ENCODE data around the gene SNCAIP. TPM values are rescaled to one million over a fixed set of nuclear protein-coding genes. Genes with fewer than 3 reads are reported as not detected.

SNCAIP gene
- total and polyA plus RNA-seq, 2 of the 4 experiments (the other 2 are of a cell fraction), result 15.3 to 19.0 TPM

GRCh38 chr5:122316656-122317055, 4.6 kb downstream of the SNCAIP start:
- 67% methylated on average over 2 of the region's 8 CpGs; no CpG with 5 or more reads in 1 of the 2 experiments for WGBS, 2 experiments (ENCODE audit: extremely low coverage in 2 of 2, insufficient read length in 1 of 2)
- H3K27me3 ChIP-seq (ENCODE audit: control insufficient read depth, insufficient read depth, low read length), result no peaks in the 10 kb centered on the region
- ChIA-PET CTCF (no interaction called here), POLR2A (ENCODE audit: unreplicated experiment) (no interaction called here)
- dilution Hi-C loops (cut with HindIII; ENCODE audit: low sequenced_read_pairs, unreplicated experiment), result no loop called here
- H2AK9ac ChIP-seq (replicated peaks; ENCODE audit: low read depth, low read length, poor library complexity), result no peak overlapping the region
- peaks cover 1% of the 10 kb centered on the region; the same call in 1 of the 2 replicates for H3K36me3 ChIP-seq (ENCODE audit: control insufficient read depth, insufficient read depth, low read length)
- H3K9me1 ChIP-seq (ENCODE audit: insufficient read depth, low read length), result peaks cover 7% of the 10 kb centered on the region
- H3K56ac ChIP-seq (ENCODE audit: extremely low read depth, insufficient read depth, low read length), result no peak overlapping the region
- no peak overlapping the region for H4K91ac ChIP-seq (ENCODE audit: insufficient read depth, low read depth, low read length)
- no peak overlapping the region for H3K27ac ChIP-seq (ENCODE audit: insufficient read depth, low read length)
- H3K23ac ChIP-seq (ENCODE audit: low read depth, low read length), result no peak overlapping the region
- H3K4me3 ChIP-seq (ENCODE audit: insufficient read depth, low read depth, low read length), result no peak overlapping the region
- H4K8ac ChIP-seq (ENCODE audit: low read depth in 2 of 2, low read length in 2 of 2), result no peak overlapping the region
- peaks cover 15 to 38% of the 10 kb centered on the region in 2 experiments for H3K79me1 ChIP-seq (ENCODE audit: low read depth in 1 of 2, low read length in 2 of 2)
- no peak for TF ChIP-seq RFX5 (IDR thresholded peaks at IDR 0.05; ENCODE audit: low read depth, low read length)
- TF ChIP-seq MXI1 (IDR thresholded peaks at IDR 0.05; ENCODE audit: borderline replicate concordance, low read depth, low read length), result no peak
- H2BK20ac ChIP-seq (ENCODE audit: low read depth, low read length), result no peak overlapping the region
- no peak overlapping the region for H3K18ac ChIP-seq (ENCODE audit: low read depth, low read length)
- no peak overlapping the region for H2BK5ac ChIP-seq (ENCODE audit: low read depth, low read length, poor library complexity, severe bottlenecking)
- ATAC-seq (ENCODE audit: low read depth) (no peak), DNase-seq (no peak)
- H2AK5ac ChIP-seq (ENCODE audit: low read depth, low read length), result no peak overlapping the region
- no peak overlapping the region for H2BK120ac ChIP-seq (ENCODE audit: low read depth, low read length)
- H3K14ac ChIP-seq (replicated peaks; ENCODE audit: low read depth, low read length), result no peak overlapping the region
- in situ Hi-C loops (cut with MboI; ENCODE audit: low sequenced_read_pairs), result no loop called here
- H4K20me1 ChIP-seq (ENCODE audit: insufficient read depth, low read length), result no peaks in the 10 kb centered on the region
- no peak overlapping the region for H3K9ac ChIP-seq (ENCODE audit: low read depth, low read length)
- no peak overlapping the region for H2AFZ ChIP-seq (replicated peaks; ENCODE audit: low read length, poor library complexity)
- peaks cover 4% of the 10 kb centered on the region; the same call in 1 of the 2 replicates for H3K4me1 ChIP-seq (ENCODE audit: control insufficient read depth, insufficient read depth, low read length)
- H3K9me3 ChIP-seq (ENCODE audit: control insufficient read depth, insufficient read depth, low read length), result no peaks in the 10 kb centered on the region
- no peak overlapping the region for H4K5ac ChIP-seq (ENCODE audit: low read depth, low read length)
- H3K4ac ChIP-seq (ENCODE audit: low read depth, low read length), result no peak overlapping the region
- BruUV-seq (replicated peaks), result no TSS peak
- no peak overlapping the region for H3K4me2 ChIP-seq (ENCODE audit: low read depth, low read length)
- intact Hi-C loops (cut with micrococcal nuclease), result no loop called here
- H2BK15ac ChIP-seq (ENCODE audit: low read depth, low read length), result no peak overlapping the region

All from IMR-90 (cell line).